GM18505 (cell line): ENCODE data around the gene GTF3C5.
"Not testable (repeated sequence)": the region's sequence is repeated elsewhere in the genome, so short reads cannot be mapped to it uniquely, and the experiment has no call there.

Experiments used
- ATAC-seq: cut with Tn5 transposase; IDR thresholded peaks from one replicate; pipeline ENCODE4 v1.9.1; 2021; ENCODE audit not compliant: unreplicated experiment
- POLR2A ChIP-seq: IDR thresholded peaks from 4 replicates; pipeline ENCODE4 v1.6.1; 2011; ENCODE audit warnings: borderline replicate concordance; ENCODE audit not compliant: insufficient read depth, insufficient read length; ENCODE audit errors: extremely low read depth

GTF3C5 gene

GRCh38 chr9:133086894-133087293 lies 56.1 kb downstream of the GTF3C5 start:
- ATAC-seq: no peak
- no peak for TF ChIP-seq POLR2A

- ATAC-seq: no peak
- TF ChIP-seq POLR2A: no peak
Measured at GRCh38 chr9:133087429-133088145, 56.8 kb downstream of the GTF3C5 start.

- no peak for TF ChIP-seq POLR2A
- ATAC-seq: no peak
Measured at GRCh38 chr9:133088146-133088750, 57.5 kb downstream of the GTF3C5 start.

- no peak for TF ChIP-seq POLR2A
- no peak for ATAC-seq
Measured at GRCh38 chr9:133088756-133089155, 58.0 kb downstream of the GTF3C5 start.

GRCh38 chr9:133089271-133089671 lies 58.5 kb downstream of the GTF3C5 start:
- TF ChIP-seq POLR2A: no peak
- ATAC-seq: no peak

GRCh38 chr9:133090187-133090586 lies 59.4 kb downstream of the GTF3C5 start:
- no peak for ATAC-seq
- TF ChIP-seq POLR2A: no peak

- no peak for TF ChIP-seq POLR2A
- ATAC-seq: no peak
Measured at GRCh38 chr9:133090752-133091385, 60.1 kb downstream of the GTF3C5 start.

- ATAC-seq: not testable (repeated sequence)
Measured at GRCh38 chr9:133094351-133094750, 63.6 kb downstream of the GTF3C5 start.

GRCh38 chr9:133094842-133095393 lies 64.1 kb downstream of the GTF3C5 start:
- TF ChIP-seq POLR2A: no peak
- no peak for ATAC-seq

- no peak for ATAC-seq
- no peak for TF ChIP-seq POLR2A
Measured at GRCh38 chr9:133098104-133098754, 67.4 kb downstream of the GTF3C5 start.

GRCh38 chr9:133098871-133099270 lies 68.1 kb downstream of the GTF3C5 start:
- no peak for ATAC-seq
- no peak for TF ChIP-seq POLR2A

GRCh38 chr9:133099726-133100505 lies 69.1 kb downstream of the GTF3C5 start:
- TF ChIP-seq POLR2A: no peak
- ATAC-seq: no peak
